SJCRH30 (cell line): ENCODE measurements around the gene OR1M1. TPM values are rescaled to one million over a fixed set of nuclear protein-coding genes. Genes with fewer than 3 reads are reported as not detected.
"Not testable (repeated sequence)": the region's sequence is repeated elsewhere in the genome, so short reads cannot be mapped to it uniquely, and the experiment has no call there.

Experiments
- DNase-seq, 2 experiments: peaks; one replicate each; pipeline ENCODE4 v3.0.0-alpha.2; 2015 to 2020
- H3K27ac ChIP-seq: fragments of 250-450 bp; sonication (Bioruptor Pico); 2 replicates; pipeline ENCODE4 v1.5.1; 2020; ENCODE audit warnings: mild to moderate bottlenecking, moderate library complexity
- H3K27me3 ChIP-seq: fragments of 250-450 bp; sonication (Bioruptor Pico); 2 replicates; pipeline ENCODE4 v1.5.1; 2020; ENCODE audit warnings: mild to moderate bottlenecking, moderate library complexity
- H3K36me3 ChIP-seq: fragments of 250-450 bp; sonication (Bioruptor Pico); 2 replicates; pipeline ENCODE4 v1.5.1; 2020; ENCODE audit warnings: mild to moderate bottlenecking, moderate library complexity
- H3K4me1 ChIP-seq: fragments of 250-450 bp; sonication (Bioruptor Pico); 2 replicates; pipeline ENCODE4 v1.5.1; 2020; ENCODE audit warnings: mild to moderate bottlenecking, moderate library complexity
- H3K4me3 ChIP-seq: fragments of 250-450 bp; sonication (Bioruptor Pico); 2 replicates; pipeline ENCODE4 v1.5.1; 2020; ENCODE audit warnings: mild to moderate bottlenecking, moderate library complexity
- H3K9me3 ChIP-seq: fragments of 250-450 bp; sonication (Bioruptor Pico); replicated peaks from 2 replicates; pipeline ENCODE4 v1.5.1; 2020; ENCODE audit warnings: mild to moderate bottlenecking, moderate library complexity
- total RNA-seq: library from RNA; depleted of rRNA; stranded (reverse); fragments of >200 nt; shearing (Covaris generic); gene quantifications from 2 replicates; pipeline ENCODE4 v1.2.3, GENCODE V29; 2014

Gene OR1M1
- total RNA-seq, 1 experiment from 2014 or later, result not detected

DNA sequence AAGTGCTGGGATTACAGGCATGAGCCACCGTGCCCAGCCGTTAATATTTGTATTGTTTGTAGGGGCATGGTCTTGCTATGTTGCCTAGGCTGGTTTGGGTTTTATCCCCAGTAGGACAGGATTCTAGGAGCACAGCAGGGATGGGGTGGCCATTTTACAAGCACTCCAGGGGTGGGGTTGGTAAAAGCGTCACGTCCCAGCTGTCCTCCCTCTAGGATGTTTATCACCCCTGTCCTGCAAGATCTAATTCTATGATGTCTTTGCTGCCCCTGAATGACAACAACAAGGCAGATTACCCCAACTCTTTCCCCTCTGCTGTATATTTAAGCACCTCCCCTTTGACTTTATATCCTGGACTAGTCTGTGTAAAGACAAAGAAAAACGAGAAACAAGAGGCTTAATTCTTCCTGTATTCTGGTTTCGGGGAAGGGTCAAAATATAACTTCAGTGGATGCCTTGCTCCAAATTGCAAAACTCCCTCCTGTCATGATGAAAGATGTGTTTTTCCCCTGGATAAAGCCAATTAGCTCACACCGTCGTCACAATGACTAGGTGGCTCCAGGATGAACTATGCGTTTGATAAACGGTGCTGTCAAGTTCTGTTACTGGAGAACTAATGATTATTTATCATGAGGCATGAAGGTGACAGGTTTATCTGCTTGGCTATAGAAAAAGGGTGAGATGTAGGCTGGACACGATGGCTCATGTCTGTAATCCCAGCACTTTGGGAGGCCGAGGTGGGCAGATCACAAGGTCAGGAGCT lies 27.8 kb upstream of the OR1M1 start:
- Histone ChIP-seq H3K27me3 (no peaks in the 10 kb centered on the region), H3K27ac (no peak overlapping the region), H3K36me3 (no peaks in the 10 kb centered on the region), H3K4me1 (no peaks in the 10 kb centered on the region), H3K4me3 (no peak overlapping the region), H3K9me3 (no peaks in the 10 kb centered on the region)
- no peak for DNase-seq

DNA sequence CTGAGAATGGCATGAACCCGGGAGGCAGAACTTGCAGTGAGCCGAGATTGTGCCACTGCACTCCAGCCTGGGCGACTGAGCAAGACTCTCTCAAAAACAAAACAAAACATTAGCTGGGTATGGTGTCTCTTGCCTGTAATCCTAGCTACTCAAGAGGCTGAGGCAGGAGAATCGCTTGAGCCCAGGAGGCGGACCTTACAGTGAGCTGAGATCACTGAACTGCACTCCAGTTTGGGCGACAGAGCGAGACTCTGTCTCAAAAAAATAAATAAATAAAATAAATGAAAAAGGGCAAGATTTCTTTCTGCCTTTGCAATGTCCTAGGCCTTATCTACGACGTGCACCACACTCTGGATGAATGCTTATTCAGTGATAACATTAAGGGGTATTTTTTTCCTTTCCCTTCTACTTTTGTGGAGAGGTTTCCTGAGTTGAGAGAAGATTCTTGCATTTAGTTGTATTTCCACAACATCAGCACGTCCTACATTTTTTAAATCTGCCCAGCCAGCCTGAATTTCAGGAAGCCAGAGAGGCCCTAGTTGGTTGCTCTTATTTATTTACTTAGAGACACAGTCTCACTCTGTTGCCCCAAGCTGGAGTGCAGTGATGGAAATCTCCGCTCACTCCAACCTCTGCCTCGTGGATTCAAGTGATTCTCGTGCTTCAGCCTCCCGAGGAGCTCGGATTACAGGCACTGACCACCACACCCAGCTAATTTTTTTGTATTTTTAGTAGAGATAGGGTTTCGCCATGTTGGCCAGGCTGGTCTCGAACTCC lies 26.1 kb upstream of the OR1M1 start:
- DNase-seq, result no peak
- Histone ChIP-seq H3K27ac (no peak overlapping the region), H3K9me3 (no peaks in the 10 kb centered on the region), H3K4me3 (no peak overlapping the region), H3K36me3 (no peaks in the 10 kb centered on the region), H3K27me3 (no peaks in the 10 kb centered on the region), H3K4me1 (no peaks in the 10 kb centered on the region)

DNA sequence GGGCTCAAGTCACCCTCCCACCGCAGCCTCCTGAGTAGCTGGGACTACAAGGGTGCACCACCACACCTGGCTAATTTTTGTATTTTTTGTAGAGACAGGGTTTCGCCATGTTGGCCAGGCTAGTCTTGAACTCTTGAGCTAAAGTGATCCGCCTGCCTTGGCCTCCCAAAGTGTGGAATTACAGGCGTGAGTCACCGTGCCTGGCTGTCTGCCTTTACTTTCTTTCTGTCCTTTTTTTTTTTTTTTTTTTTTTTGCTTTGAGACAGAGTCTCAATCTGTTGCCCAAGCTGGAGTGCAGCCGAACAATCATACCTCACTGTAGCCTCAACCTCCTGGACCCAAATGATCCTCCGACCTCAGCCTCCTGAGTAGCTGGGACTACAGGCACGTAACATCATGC lies 25.0 kb upstream of the OR1M1 start:
- DNase-seq, result no peak
- no peaks in the 10 kb centered on the region for H3K36me3 ChIP-seq

DNA sequence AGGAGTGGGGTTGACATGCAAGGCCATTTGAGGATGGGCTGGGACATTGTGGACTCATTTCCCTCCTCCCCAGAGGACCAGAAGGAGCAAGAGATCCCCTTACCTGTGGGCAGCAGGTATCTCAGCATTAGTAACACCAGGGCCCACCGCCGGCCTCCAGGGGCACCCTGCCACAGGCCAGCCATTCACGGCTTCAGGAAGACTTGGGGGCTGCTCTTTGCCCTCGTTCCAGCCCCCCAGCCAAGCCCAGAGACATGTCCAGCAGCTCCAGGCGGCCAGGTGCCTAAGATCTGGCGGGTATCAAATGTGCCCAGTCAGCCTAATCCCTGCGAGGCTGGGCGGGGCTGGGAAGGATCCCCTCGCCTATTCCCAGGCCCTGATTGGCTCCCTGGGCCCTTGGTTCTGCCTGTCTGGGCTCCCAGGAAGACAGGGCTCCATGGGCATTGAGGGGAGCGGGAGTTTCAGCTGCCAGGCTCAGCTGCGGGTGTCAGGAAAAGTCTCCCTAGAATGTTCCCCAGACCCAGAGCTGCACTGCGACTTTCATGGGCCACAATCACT lies 21.3 kb upstream of the OR1M1 start:
- Histone ChIP-seq H3K9me3 (no peaks in the 10 kb centered on the region), H3K4me1 (no peaks in the 10 kb centered on the region), H3K27me3 (no peaks in the 10 kb centered on the region), H3K4me3 (no peak overlapping the region), H3K36me3 (no peaks in the 10 kb centered on the region), H3K27ac (no peak overlapping the region)
- no peak for DNase-seq

More for the DNA sequence above, 25.0 kb upstream of the OR1M1 start:
- Histone ChIP-seq H3K27ac (no peak overlapping the region), H3K9me3 (no peaks in the 10 kb centered on the region), H3K4me3 (no peak overlapping the region), H3K27me3 (no peaks in the 10 kb centered on the region), H3K4me1 (no peaks in the 10 kb centered on the region)

DNA sequence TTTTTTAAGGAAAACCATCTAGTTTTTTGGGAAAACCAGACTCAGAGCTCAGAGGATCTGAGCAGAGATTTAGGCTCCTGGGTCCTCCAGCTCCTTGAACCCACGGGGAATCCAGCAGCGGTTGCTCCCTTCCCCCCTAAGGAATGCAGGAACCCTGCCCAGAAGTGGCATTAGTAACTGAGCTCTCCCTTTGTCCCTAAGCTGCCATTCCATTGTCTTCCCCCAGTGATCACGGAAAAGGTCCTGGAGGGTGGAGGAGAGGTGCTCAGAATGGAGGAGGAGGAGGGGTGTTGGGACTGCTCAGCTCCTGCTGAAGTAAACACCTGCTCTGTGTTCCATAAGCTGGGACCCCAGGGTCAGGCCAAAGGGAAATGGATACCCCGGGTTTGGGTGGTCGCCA lies 16.8 kb upstream of the OR1M1 start:
- Histone ChIP-seq H3K9me3 (no peaks in the 10 kb centered on the region), H3K27ac (no peak overlapping the region), H3K36me3 (no peaks in the 10 kb centered on the region), H3K27me3 (no peaks in the 10 kb centered on the region), H3K4me3 (no peak overlapping the region), H3K4me1 (no peaks in the 10 kb centered on the region; the same call in 1 of the 2 replicates)
- DNase-seq, result no peak

DNA sequence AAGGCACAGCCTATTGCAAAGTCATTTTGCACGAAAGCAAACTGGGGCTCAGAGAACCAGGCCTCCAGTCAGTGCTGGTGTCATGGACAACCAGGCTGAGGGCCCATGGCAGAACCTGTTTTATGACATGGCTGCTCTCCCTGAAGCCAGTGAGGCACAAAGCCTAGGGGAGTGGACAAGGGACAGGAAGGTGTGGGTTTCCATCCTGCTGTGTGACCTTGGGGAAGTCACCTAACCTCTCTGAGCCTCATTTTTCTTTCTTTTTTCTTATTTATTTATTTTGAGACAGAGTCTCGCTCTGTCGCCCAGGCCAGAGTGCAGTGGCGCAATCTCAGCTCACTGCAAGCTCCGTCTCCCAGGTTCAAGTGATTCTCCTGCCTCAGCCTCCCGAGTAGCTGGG lies 15.1 kb upstream of the OR1M1 start:
- H3K9me3 ChIP-seq, H3K27me3 ChIP-seq, H3K27ac ChIP-seq, H3K4me1 ChIP-seq, DNase-seq, H3K4me3 ChIP-seq, H3K36me3 ChIP-seq: not testable (repeated sequence)

DNA sequence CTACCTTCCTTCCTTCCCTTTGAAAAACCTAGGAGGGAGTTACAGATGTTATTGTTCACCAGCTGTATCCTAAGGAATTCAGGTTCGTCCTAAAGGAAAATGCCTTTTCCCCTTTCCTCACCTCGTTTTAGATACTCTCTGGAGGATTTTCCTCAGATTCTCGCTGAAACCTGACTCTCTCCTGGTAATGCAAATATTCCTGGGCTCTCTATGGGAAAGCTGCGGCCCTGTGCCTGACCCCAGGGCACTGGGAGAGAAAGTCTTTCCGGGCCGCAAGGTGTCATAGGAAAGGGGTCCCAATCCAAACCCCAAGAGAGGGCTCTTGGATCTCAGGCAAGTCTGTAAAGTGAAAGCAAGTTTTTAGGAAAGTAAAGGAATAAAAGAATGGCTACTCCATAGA lies 13.1 kb upstream of the OR1M1 start:
- H3K27me3 ChIP-seq, result no peaks in the 10 kb centered on the region
- no peaks in the 10 kb centered on the region; the same call in 1 of the 2 replicates for H3K4me1 ChIP-seq
- DNase-seq, result no peak
- H3K4me3 ChIP-seq, result no peak overlapping the region
- no peak overlapping the region for H3K27ac ChIP-seq
- H3K36me3 ChIP-seq, result no peaks in the 10 kb centered on the region
- no peaks in the 10 kb centered on the region for H3K9me3 ChIP-seq

DNA sequence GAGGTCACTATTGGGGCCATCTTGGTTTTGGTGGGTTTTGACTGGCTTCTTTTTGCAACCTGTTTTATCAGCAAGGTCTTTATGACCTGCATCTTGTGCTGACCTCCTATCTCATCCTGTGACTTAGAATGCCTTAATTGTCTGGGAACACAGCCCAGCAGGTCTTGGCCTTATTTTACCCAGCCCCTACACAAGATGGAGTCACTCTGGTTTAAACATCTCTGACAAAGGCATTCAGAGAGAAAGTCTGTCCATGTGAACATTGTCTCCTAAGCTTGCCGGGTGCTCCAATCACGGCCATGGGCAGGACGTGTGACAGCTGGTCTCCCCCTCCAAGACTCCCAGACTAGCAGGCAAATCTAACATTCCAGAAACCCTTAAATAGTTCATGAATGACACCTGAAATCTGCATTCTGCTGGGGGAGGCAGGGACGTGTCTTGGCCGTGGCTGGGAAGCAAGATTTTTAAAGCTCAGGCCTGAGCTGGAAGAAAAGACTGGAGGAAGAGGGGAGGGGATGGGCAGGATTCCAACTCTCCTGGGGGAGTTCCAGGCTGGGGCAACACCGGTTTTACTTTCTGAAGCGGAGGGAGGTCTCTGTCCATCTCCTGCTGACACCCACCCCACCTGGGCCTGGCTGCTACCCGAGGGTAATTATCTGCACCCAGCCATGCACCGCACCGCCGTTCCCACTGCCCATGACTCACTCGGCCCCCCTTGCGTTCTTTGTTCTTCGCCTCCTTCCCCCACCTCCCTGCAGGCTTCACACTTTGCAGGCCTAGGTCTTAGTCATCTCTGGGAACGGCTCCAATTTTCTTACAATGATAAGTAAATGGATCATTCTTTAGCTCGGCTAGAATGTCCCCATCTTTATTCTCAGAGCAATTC lies 11.6 kb upstream of the OR1M1 start:
- Histone ChIP-seq H3K4me1 (no peaks in the 10 kb centered on the region; the same call in 1 of the 2 replicates), H3K27me3 (no peaks in the 10 kb centered on the region), H3K36me3 (no peaks in the 10 kb centered on the region), H3K4me3 (no peak overlapping the region), H3K9me3 (no peaks in the 10 kb centered on the region), H3K27ac (no peak overlapping the region)
- DNase-seq, result peak; percentile 69 to 75

DNA sequence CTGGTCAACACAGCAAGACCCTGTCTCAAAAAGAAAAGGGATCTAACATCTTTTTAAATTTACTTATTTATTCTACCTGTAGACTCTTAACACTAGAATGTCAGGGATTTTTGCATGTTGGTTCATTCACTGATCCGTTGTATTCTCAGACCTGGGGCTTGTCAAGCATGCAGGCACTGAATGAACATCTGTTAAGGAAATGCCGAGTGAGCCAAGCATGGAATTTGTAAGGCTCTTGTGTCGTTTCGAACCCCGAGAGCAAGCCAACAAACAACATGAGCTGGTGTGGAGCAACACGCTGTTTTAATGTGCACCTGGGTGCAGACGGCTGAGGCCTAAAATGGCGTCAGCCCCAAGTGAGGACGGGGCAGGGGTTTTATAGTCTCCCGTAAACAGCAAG lies 10.0 kb upstream of the OR1M1 start:
- H3K4me1 ChIP-seq, result no peaks in the 10 kb centered on the region; the same call in 1 of the 2 replicates
- H3K4me3 ChIP-seq, result no peak overlapping the region
- DNase-seq, result no peak
- H3K9me3 ChIP-seq, result no peaks in the 10 kb centered on the region
- H3K27ac ChIP-seq, result no peak overlapping the region
- no peaks in the 10 kb centered on the region for H3K36me3 ChIP-seq
- no peaks in the 10 kb centered on the region for H3K27me3 ChIP-seq

DNA sequence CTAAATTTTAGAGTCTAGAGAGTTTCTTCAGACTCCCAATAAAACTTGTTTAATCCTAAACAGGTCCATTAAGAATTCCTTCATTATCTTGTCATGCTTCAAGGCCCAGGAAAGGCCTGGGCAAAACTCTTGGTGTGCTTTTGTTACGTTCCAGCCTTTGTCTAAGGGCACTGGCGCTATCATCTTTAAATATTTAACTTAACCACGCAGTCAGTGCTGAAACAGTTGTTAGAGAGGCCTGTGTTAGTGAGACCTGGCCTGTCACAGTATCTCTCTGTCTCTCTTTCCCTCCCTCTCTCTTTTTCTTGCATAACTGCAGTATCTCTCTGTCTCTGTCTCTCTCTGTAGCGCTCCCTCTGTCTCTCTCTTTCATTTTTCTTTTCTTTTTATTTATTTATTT lies 8.2 kb upstream of the OR1M1 start:
- Histone ChIP-seq H3K4me1 (no peaks in the 10 kb centered on the region; the same call in 1 of the 2 replicates), H3K9me3 (no peaks in the 10 kb centered on the region), H3K36me3 (no peaks in the 10 kb centered on the region), H3K4me3 (no peak overlapping the region), H3K27ac (no peak overlapping the region), H3K27me3 (no peaks in the 10 kb centered on the region)
- no peak for DNase-seq

DNA sequence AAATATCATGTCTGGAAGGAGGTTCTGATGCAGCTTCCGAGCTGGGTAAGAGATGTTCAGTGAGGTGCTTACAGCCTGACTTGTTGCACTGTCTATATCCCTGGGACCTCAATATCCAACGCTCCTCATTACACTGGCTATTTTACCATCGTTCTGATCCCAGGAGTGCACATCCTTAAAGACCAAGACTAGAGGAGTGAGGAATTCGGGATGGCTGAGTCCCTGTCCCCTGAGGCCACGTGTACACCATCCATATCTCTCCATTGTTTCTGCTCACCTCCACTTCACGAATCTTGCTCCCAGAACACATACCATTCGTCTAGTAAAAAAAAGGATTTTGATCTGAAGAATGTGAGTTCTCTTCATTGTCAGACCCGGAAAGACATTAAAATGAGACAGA lies 20.5 kb downstream of the OR1M1 start, which contains the start of gene OR7G2:
Gene OR7G2, minus strand, starts transcription at position 101 of the 400 bp plus-strand sequence. CDS start 4,232 bp downstream, outside the sequence.
- Histone ChIP-seq H3K36me3 (no peaks in the 10 kb centered on the region), H3K4me1 (no peaks in the 10 kb centered on the region), H3K27me3 (no peaks in the 10 kb centered on the region), H3K27ac (no peak within 1 kb of the TSS), H3K4me3 (no peak within 1 kb of the TSS), H3K9me3 (no peaks in the 10 kb centered on the region)
- no peak for DNase-seq

DNA sequence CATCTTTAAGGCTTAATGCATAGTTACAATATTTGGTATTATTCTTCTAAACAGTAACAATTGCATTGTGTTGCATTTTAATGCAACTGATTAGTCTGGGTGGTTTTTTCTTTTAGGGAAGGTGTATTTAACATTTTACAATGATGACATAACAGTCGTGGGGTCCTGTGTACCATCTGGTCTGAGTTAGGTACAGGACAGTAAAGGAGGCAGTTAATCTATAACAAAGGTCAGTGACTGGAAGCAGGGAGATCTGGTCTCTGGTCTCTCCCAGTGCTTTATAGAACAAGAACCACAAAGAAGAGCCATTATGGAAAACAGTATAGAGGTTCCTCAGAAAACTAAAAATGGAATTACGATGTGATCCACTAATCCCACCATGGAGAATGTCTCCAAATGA lies 23.1 kb downstream of the OR1M1 start:
- no peak overlapping the region for H3K4me3 ChIP-seq
- no peaks in the 10 kb centered on the region for H3K9me3 ChIP-seq
- DNase-seq, result no peak
- no peaks in the 10 kb centered on the region for H3K36me3 ChIP-seq
- H3K4me1 ChIP-seq, result no peaks in the 10 kb centered on the region
- no peaks in the 10 kb centered on the region for H3K27me3 ChIP-seq
- no peak overlapping the region for H3K27ac ChIP-seq

DNA sequence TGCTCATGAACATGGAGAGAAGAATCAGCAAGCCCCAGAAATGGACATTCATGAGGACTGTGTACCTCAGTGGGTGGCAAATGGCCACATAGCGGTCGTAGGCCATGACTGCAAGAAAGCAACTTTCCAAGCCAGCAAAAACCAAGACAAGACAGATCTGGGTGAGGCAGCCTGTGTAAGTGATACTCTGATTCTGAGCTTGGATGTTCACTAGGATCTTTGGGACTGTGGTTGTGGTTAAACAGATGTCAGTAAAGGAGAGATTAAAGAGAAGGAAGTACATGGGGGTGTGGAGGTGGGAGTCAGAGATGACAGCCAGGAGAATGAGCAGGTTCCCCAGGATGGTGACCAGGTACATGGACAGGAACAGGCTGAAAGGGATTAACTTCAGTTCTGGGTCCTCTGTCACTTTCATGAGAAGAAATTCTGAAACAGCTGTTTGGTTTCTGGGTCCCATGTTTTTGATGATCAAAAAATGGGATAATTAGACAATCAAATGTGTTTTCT lies 28.5 kb downstream of the OR1M1 start, which contains the start of gene OR7G1:
Gene OR7G1, minus strand, starts transcription at position 457 of the 507 bp plus-strand sequence. Its CDS starts 0 bp downstream, at position 457.
- Histone ChIP-seq H3K4me1 (no peaks in the 10 kb centered on the region), H3K9me3 (no peaks in the 10 kb centered on the region), H3K27ac (no peak within 1 kb of the TSS), H3K27me3 (no peaks in the 10 kb centered on the region), H3K4me3 (no peak within 1 kb of the TSS), H3K36me3 (no peaks in the 10 kb centered on the region)
- DNase-seq, result no peak

DNA sequence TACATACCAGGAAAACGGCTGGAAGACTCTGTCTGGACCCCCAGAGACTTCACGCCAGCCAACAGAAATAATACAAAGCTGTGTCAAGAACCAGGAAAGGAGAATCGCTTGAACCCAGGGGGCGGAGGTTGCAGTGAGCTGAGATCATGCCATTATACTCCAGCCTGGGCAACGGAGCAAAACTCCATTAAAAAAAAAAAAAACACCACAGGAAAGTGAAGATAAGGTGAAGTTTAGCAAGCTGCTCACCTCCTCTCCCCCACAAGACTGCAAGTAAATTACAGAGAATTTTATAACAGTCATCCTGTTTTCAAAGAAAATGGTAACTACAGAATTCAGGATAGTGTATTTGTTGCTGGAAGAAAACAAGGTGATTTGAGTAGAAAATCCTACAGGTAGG lies 29.7 kb downstream of the OR1M1 start:
- Histone ChIP-seq H3K27ac (no peak overlapping the region), H3K4me1 (no peaks in the 10 kb centered on the region), H3K36me3 (no peaks in the 10 kb centered on the region), H3K27me3 (no peaks in the 10 kb centered on the region), H3K4me3 (no peak overlapping the region), H3K9me3 (no peaks in the 10 kb centered on the region)
- no peak for DNase-seq
